ENCODE results near the gene TGFBR2. TPM values are rescaled to one million over a fixed set of nuclear protein-coding genes. Genes with fewer than 3 reads are reported as not detected.

Gene TGFBR2
- total RNA-seq, 1 experiment from 2014 or later = 45.9 TPM

- no peak overlapping the region for H3K27ac ChIP-seq (ENCODE audit: low read length)
- no peaks in the 10 kb centered on the region for H3K27me3 ChIP-seq (ENCODE audit: control insufficient read depth, insufficient read depth, low read length)
- no peak overlapping the region for H3K4me3 ChIP-seq (ENCODE audit: low read depth in 2 of 2, low read length in 2 of 2)
- no TSS peak for BruUV-seq (replicated peaks)
- intact Hi-C loops (cut with micrococcal nuclease; ENCODE audit: unreplicated experiment) (no loop called here), in situ Hi-C loops (cut with HindIII; ENCODE audit: low pct_unique_long_range_greater_than_20kb, low sequenced_read_pairs) (no loop called here)
- ChIA-PET CTCF (no interaction called here), POLR2A (no interaction called here)
- H3K4me1 ChIP-seq (ENCODE audit: control insufficient read depth, insufficient read depth, low read length) = no peaks in the 10 kb centered on the region
- no peak for ATAC-seq
- no peak for DNase-seq (ENCODE audit: low read depth, low spot score)
- H3K9me3 ChIP-seq (ENCODE audit: control insufficient read depth, insufficient read depth, low read depth, low read length) = no peaks in the 10 kb centered on the region
- H3K36me3 ChIP-seq (ENCODE audit: control insufficient read depth, insufficient read depth, low read length) = no peaks in the 10 kb centered on the region
- no peak for TF ChIP-seq CTCF (IDR thresholded peaks at IDR 0.05)
- no peak for TF ChIP-seq SIN3A (IDR thresholded peaks at IDR 0.05; ENCODE audit: borderline replicate concordance, insufficient read depth, low read depth, low read length)
- TF ChIP-seq REST (IDR thresholded peaks at IDR 0.05; ENCODE audit: insufficient read depth in 1 of 2, low read depth in 2 of 2, low read length in 1 of 2) = no peak
- TF ChIP-seq POLR2AphosphoS5 (IDR thresholded peaks at IDR 0.05; ENCODE audit: low read depth, low read length) = no peak
- no peak for TF ChIP-seq TCF7L2 (IDR thresholded peaks at IDR 0.05; ENCODE audit: low read depth, low read length)
Observed at GRCh38 chr3:30586806-30587486, 19.5 kb upstream of the TGFBR2 start.

GRCh38 chr3:30587904-30588303 lies 18.5 kb upstream of the TGFBR2 start:
- Histone ChIP-seq H3K27me3 (ENCODE audit: control insufficient read depth, insufficient read depth, low read length) (no peaks in the 10 kb centered on the region), H3K9me3 (ENCODE audit: control insufficient read depth, insufficient read depth, low read depth, low read length) (no peaks in the 10 kb centered on the region), H3K4me1 (ENCODE audit: control insufficient read depth, insufficient read depth, low read length) (no peaks in the 10 kb centered on the region), H3K4me3 (ENCODE audit: low read depth in 2 of 2, low read length in 2 of 2) (no peak overlapping the region), H3K27ac (ENCODE audit: low read length) (no peak overlapping the region), H3K36me3 (ENCODE audit: control insufficient read depth, insufficient read depth, low read length) (no peaks in the 10 kb centered on the region)
- ChIA-PET POLR2A (no interaction called here), CTCF (no interaction called here)
- in situ Hi-C loops (cut with HindIII; ENCODE audit: low pct_unique_long_range_greater_than_20kb, low sequenced_read_pairs) (no loop called here), intact Hi-C loops (cut with micrococcal nuclease; ENCODE audit: unreplicated experiment) (no loop called here)
- DNase-seq (ENCODE audit: low read depth, low spot score) (no peak), ATAC-seq (no peak)
- no TSS peak for BruUV-seq (replicated peaks)
- TF ChIP-seq CTCF (IDR thresholded peaks at IDR 0.05) (no peak), TCF7L2 (IDR thresholded peaks at IDR 0.05; ENCODE audit: low read depth, low read length) (no peak), POLR2AphosphoS5 (IDR thresholded peaks at IDR 0.05; ENCODE audit: low read depth, low read length) (no peak), SIN3A (IDR thresholded peaks at IDR 0.05; ENCODE audit: borderline replicate concordance, insufficient read depth, low read depth, low read length) (no peak), REST (IDR thresholded peaks at IDR 0.05; ENCODE audit: insufficient read depth in 1 of 2, low read depth in 2 of 2, low read length in 1 of 2) (no peak)

Measured in Panc1 (cell line).